GM18861 (cell line): ENCODE measurements around the gene CRELD1.

ENCODE experiments used
- ATAC-seq: cut with Tn5 transposase; IDR thresholded peaks from one replicate; pipeline ENCODE4 v1.9.1; 2021; ENCODE audit not compliant: unreplicated experiment

Gene CRELD1

GRCh38 chr3:9903904-9904303, 29.7 kb upstream of the CRELD1 start:
- ATAC-seq, result no peak

- no peak for ATAC-seq
These were observed 27.2 kb upstream of the CRELD1 start for GRCh38 chr3:9906480-9906879.

- no peak for ATAC-seq
These were observed 25.3 kb upstream of the CRELD1 start for GRCh38 chr3:9908286-9908685.

- ATAC-seq, result no peak
These were observed 24.2 kb upstream of the CRELD1 start for GRCh38 chr3:9909221-9910013.

- no peak for ATAC-seq
These were observed 21.8 kb upstream of the CRELD1 start for GRCh38 chr3:9911863-9912262.

- ATAC-seq, result no peak
These were observed 21.2 kb upstream of the CRELD1 start for GRCh38 chr3:9912294-9912935.

GRCh38 chr3:9913601-9914000, 20.0 kb upstream of the CRELD1 start:
- no peak for ATAC-seq

GRCh38 chr3:9914011-9914410, 19.6 kb upstream of the CRELD1 start:
- no peak for ATAC-seq

- no peak for ATAC-seq
These were observed 18.9 kb upstream of the CRELD1 start for GRCh38 chr3:9914559-9915253.

GRCh38 chr3:9915254-9916141, 18.1 kb upstream of the CRELD1 start:
- no peak for ATAC-seq

GRCh38 chr3:9916346-9916733, 17.3 kb upstream of the CRELD1 start:
- ATAC-seq, result no peak

GRCh38 chr3:9916734-9917680, 16.6 kb upstream of the CRELD1 start, which contains the start of gene IL17RC:
Gene IL17RC (plus strand): TSS chr3:9917098. CDS start chr3:9917316, 218 bp downstream.
- ATAC-seq, result no peak

GRCh38 chr3:9917820-9918219, 15.8 kb upstream of the CRELD1 start:
- ATAC-seq, result no peak

GRCh38 chr3:9918261-9919038, 15.2 kb upstream of the CRELD1 start:
- ATAC-seq, result no peak

- no peak for ATAC-seq
These were observed 5.5 kb upstream of the CRELD1 start for GRCh38 chr3:9928158-9928557.

- no peak for ATAC-seq
These were observed 2.7 kb upstream of the CRELD1 start for GRCh38 chr3:9930804-9931418.

GRCh38 chr3:9932535-9932842, 1.1 kb upstream of the CRELD1 start:
- no peak for ATAC-seq

- ATAC-seq, result peak; percentile 57
These were observed 632 bp upstream of the CRELD1 start for GRCh38 chr3:9932843-9933560.
